Measurements from ENCODE around the gene PIGBOS1.
"Not testable (repeated sequence)": the region's sequence is repeated elsewhere in the genome, so short reads cannot be mapped to it uniquely, and the experiment has no call there.

The PIGBOS1 gene

GRCh38 chr15:55290528-55291057 is 28.3 kb downstream of the PIGBOS1 start:
- DNase-seq (ENCODE audit: low read depth): peak; percentile 75

GRCh38 chr15:55289746-55290527 is 29.0 kb downstream of the PIGBOS1 start, which contains the start of gene RAB27A:
TSS of gene RAB27A (minus strand) at chr15:55289813. CDS start at chr15:55234934, 54,879 bp downstream.
- DNase-seq (ENCODE audit: low read depth): peak; percentile 56

GRCh38 chr15:55289011-55289745 is 29.7 kb downstream of the PIGBOS1 start:
- DNase-seq (ENCODE audit: low read depth): peak; percentile 7

GRCh38 chr15:55288006-55288717 is 30.8 kb downstream of the PIGBOS1 start:
- no peak for DNase-seq (ENCODE audit: low read depth)

- DNase-seq (ENCODE audit: low read depth): not testable (repeated sequence)
These were observed 32.3 kb downstream of the PIGBOS1 start for GRCh38 chr15:55286442-55287189.

- no peak for DNase-seq (ENCODE audit: low read depth)
These were observed 34.5 kb downstream of the PIGBOS1 start for GRCh38 chr15:55284426-55284825.

GRCh38 chr15:55283379-55284147 is 35.4 kb downstream of the PIGBOS1 start:
- DNase-seq (ENCODE audit: low read depth): no peak

- no peak for DNase-seq (ENCODE audit: low read depth)
These were observed 36.6 kb downstream of the PIGBOS1 start for GRCh38 chr15:55282284-55282833.

GRCh38 chr15:55281517-55282228 is 37.2 kb downstream of the PIGBOS1 start:
- no peak for DNase-seq (ENCODE audit: low read depth)

GRCh38 chr15:55280589-55280988 is 38.3 kb downstream of the PIGBOS1 start:
- DNase-seq (ENCODE audit: low read depth): not testable (repeated sequence)

- DNase-seq (ENCODE audit: low read depth): peak; percentile 34
These were observed 39.1 kb downstream of the PIGBOS1 start for GRCh38 chr15:55279746-55280351.

- no peak for DNase-seq (ENCODE audit: low read depth)
These were observed 39.7 kb downstream of the PIGBOS1 start for GRCh38 chr15:55279100-55279745.

- DNase-seq (ENCODE audit: low read depth): no peak
These were observed 41.2 kb downstream of the PIGBOS1 start for GRCh38 chr15:55277715-55278114.

- DNase-seq (ENCODE audit: low read depth): peak; percentile 35
These were observed 41.8 kb downstream of the PIGBOS1 start for GRCh38 chr15:55277116-55277564.

GRCh38 chr15:55276324-55276723 is 42.6 kb downstream of the PIGBOS1 start:
- DNase-seq (ENCODE audit: low read depth): no peak

GRCh38 chr15:55270291-55270690 is 48.6 kb downstream of the PIGBOS1 start:
- no peak for DNase-seq (ENCODE audit: low read depth)

- no peak for DNase-seq (ENCODE audit: low read depth)
These were observed 50.7 kb downstream of the PIGBOS1 start for GRCh38 chr15:55268176-55268695.

GRCh38 chr15:55267401-55268175 is 51.3 kb downstream of the PIGBOS1 start:
- DNase-seq (ENCODE audit: low read depth): peak; percentile 57

All from activated T-helper 1 cell treated with Interleukin-2 at 50 U/mL for 16 hours (primary cell).